ENCODE measurements around the gene ARHGAP30. TPM values are rescaled to one million over a fixed set of nuclear protein-coding genes. Genes with fewer than 3 reads are reported as not detected.

The ARHGAP30 gene, protein sequence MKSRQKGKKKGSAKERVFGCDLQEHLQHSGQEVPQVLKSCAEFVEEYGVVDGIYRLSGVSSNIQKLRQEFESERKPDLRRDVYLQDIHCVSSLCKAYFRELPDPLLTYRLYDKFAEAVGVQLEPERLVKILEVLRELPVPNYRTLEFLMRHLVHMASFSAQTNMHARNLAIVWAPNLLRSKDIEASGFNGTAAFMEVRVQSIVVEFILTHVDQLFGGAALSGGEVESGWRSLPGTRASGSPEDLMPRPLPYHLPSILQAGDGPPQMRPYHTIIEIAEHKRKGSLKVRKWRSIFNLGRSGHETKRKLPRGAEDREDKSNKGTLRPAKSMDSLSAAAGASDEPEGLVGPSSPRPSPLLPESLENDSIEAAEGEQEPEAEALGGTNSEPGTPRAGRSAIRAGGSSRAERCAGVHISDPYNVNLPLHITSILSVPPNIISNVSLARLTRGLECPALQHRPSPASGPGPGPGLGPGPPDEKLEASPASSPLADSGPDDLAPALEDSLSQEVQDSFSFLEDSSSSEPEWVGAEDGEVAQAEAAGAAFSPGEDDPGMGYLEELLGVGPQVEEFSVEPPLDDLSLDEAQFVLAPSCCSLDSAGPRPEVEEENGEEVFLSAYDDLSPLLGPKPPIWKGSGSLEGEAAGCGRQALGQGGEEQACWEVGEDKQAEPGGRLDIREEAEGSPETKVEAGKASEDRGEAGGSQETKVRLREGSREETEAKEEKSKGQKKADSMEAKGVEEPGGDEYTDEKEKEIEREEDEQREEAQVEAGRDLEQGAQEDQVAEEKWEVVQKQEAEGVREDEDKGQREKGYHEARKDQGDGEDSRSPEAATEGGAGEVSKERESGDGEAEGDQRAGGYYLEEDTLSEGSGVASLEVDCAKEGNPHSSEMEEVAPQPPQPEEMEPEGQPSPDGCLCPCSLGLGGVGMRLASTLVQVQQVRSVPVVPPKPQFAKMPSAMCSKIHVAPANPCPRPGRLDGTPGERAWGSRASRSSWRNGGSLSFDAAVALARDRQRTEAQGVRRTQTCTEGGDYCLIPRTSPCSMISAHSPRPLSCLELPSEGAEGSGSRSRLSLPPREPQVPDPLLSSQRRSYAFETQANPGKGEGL
- total RNA-seq, result 0.72 and 0.85 TPM in 2 replicates

DNA sequence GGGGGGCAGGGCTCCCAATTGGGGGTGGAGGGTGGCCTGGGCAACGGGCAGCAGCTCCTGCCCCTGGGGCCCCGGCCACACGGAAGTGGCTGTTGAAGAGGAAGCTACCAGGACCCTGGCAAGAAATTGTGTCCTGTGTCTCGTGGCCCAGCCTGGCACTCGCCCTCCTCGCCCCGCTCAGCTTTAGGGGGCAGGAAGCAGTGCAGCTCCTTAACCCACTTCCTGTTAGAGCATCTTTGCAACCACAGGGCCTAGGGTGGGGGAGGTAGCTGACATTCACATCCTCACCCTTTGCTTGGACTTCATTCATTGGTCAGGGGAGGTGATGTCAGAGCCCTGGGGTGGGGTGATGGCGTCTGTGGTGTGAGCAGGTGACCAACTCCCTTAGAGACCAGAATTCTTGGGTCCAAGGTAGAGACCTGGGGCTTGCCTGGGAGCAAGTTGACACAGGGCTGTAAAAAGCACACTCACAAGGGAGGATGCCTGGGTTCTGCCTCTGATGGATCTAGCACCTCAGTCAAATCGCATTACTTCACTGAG, at the start of gene ARHGAP30:
ARHGAP30 (minus strand) TSS at position 161 of the 540 bp plus-strand sequence. CDS start 267 bp downstream, outside the sequence.

DNA sequence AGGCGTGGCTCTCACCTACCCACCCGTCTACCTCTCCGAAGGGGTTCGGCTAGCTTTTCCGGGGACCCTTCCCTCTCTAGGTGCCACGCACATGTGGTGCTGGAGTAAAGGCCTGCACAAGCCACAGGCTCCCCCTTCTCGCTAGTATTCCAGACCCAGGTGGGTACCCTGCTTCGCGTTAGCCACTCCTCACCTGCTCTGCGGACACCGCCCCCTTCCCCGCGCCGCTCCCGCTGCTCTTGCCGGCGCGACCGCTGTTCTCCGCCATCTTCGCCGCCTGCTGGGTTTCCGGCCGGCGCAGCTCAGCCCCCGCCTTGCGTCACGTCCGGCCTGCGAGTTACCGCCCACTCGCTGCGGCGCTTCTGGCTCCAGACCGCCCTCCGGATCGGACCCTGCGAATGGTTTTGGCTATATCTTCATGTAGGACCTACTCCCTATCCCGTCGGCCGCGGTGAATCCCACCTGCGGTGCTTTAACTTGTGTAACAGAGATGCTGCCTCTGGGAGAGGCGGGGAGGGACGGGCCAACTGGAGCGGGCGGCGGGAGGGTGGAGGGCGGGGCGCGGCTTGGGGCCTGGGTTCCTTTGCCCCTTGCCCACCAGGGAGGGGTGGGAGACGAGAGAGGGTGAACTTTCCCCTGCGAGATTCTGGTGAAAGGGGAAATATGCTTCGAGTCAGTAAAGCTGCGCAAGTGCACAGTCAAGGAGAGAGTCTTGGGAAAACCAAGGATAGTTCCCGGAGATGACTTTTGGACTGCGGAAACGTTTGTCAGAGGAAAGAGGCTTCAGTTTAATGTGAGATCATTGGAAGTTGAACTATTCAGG, 48.3 kb upstream of the ARHGAP30 start, which contains the start of the genes NIT1 and PFDN2:
NIT1 (plus strand) TSS at position 347 of the 823 bp plus-strand sequence; CDS start at position 419, 72 bp downstream.
PFDN2 (minus strand) TSS at position 279 of the 823 bp plus-strand sequence; CDS start at position 268, 11 bp downstream.

DNA sequence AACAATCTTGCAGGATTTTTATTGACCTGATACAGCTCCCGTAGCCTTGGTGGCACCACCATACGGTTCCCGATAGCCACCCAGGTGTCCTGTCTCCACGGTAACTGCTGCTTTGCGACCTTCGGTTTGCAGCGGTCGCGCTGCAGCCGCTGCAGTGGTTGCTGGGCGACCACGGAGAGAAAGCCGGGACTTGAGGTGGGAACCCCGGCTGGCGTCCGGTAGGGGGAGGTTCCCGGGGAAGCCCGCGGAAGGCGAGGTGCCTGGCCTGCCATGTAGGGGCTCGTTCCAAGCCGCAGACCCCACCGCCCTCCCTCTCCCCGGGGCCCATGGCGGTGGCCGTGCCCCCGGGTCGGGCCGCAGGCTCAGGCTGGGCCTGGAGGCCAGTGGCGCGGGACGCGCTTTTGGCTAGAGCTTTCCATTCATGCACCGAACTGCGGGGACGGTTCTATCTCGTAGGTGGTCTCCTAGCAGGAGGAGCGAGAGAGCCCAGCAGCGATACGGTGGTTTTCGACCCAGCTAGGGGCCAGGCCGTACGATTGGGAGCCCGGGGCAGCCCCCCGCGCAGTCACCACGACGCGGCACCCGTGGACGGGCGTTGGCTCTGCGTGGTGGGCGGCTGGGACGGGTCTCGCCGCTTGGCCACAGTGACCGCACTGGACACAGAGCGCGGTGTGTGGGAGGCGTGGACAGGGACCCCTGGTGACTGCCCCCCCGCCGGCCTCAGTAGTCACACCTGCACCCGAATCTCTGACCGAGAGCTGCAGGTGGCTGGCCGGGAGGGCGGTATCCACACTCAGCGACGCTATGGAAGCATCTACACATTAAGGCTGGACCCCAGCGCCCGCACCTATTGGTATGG, 28.7 kb upstream of the ARHGAP30 start, which contains the start of gene KLHDC9:
KLHDC9 (plus strand) TSS at position 152 of the 859 bp plus-strand sequence; CDS start at position 327, 175 bp downstream.

DNA sequence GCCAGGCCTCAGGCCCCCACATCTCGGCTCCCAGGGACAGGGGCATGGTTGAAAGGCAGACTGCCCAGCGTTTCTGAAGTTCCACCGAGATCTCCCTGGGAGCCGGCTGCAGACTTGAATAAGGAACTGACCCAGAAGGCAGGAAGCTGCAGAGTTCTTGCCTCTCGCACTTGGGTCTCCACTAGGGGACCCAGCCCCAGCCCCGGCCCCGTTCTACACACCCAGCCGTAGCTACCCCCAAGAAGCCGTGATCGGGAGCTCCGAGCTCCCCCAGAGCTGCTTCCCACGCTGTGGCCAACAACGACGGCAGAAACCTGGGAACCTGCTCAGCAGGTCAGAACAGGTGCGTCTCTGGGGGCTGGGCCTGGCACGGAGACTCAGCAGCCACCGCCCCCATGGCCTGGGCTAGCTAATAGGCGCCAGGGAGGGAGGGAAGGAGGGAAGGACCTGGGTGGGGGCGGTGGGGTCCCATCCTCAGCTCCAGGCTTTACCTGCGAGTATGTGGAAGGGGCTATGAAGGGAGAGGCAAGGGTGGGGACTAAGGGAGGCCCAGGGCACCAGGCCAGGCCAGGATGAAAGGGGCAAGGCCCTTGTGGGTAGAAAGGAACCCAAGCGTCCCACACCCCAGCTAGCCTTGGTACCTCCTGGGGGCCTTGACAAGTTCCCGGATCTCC, 19.7 kb upstream of the ARHGAP30 start, which contains the start of gene NECTIN4:
NECTIN4 (minus strand) TSS at position 308 of the 674 bp plus-strand sequence; CDS start at position 46, 262 bp downstream.

DNA sequence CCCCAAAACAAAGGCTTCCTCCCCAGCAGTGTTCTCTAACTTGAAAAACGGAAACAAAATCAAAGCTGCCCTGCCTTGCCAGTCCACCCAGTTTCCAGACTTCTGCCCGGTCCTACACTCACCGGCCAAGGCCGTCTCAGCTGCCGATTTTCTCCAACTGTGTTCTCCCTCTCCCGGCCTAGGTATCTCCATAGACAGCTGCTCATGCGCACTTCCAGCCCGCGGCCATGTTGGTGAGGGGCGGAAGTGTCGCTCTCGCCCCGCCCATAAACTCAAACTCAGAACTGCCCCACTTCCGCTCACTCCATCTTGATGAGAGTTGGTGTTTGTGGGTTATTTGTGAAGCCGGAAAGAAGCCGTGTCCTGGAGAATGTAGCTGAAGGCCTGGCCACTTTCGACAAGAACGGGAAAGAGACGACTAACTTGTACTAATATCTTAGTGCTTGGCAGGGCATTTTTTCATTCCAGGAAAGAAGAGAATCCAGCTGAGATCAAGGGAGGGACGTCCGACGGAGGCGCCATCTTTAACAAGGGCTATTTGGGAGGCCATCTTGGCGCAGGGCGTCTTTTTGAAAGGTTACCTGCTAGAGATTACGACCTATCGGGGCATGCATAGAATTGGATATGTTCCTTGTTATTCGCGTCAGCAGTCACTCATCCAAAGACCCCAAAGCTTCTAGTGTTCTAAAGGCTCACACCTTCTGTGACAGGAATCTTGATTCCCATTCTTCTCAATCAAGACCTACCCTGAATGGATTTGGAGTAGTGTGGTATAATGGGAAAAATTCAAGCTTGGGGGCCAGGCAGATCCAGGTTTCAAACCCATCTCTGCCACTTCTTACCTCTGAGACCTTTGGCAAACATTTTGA, 23.7 kb downstream of the ARHGAP30 start, which contains the start of gene USF1:
USF1 (minus strand) TSS at position 242 of the 869 bp plus-strand sequence. CDS start 2,702 bp downstream, outside the sequence.

DNA sequence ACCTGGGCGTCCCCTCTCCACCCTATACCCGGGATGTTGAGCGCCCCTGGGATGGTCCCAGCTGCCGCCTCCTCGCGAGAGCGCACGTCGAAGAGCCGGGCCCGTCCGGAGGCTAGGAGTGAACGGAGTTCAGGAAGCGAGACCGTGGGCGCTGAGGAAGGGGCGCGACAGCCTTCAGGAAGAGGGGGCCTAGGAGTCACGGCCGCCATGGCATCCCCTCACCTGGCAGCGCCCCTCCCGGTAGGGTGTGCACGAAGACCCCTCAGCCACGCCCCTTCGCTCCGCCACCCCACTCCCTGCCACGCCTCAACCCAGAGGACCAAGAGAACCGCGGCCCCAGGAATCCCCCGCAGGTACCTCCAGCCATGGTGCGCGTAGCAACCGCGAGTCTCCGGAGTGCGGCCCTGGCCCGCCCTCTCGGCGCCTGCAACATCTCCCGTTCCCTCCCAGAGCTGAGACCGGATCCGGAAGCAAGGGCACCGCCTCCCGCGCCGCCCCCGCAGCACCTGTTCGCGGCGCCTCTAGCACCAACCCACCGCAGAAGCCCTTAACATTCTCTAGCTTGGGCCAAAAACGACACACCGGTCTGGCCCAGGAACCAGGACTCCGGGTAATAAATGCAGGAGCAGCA, 31.1 kb downstream of the ARHGAP30 start, which contains the start of gene TSTD1:
TSTD1 (minus strand) TSS at position 442 of the 631 bp plus-strand sequence; CDS start at position 367, 75 bp downstream.

DNA sequence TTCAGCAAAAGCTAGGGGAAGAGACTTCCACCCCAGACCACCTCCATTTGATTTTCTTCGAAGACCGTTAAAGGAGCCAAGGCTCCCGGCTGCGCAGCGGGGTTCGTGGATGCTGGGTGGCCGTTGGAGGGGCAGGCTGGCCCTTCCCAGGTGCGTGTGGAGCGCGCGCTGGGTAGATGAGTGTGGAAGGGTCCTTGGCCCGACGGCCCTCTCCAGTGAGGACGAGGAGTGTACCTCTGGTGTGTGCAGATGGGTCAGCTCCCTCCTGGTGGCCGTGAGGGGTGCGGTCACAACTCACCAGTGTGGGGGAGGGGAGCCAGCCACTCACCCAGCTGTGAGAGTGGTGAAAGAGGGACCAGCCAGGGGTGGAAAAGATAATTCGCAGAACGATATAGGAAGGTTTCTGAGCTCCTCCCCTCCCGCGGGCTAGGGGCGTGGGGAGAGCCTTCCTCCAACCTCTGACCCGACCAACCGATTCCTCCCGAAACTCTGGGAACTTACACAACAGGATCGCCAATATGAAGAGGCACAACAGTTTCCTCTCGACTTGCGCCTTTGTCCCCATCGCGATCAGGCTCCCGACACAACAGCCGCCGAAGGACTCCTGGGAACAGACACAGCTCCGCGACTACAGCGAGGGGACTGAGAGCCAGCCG, 49.1 kb downstream of the ARHGAP30 start, which contains the start of gene F11R:
F11R (minus strand) TSS at position 644 of the 656 bp plus-strand sequence; CDS start at position 565, 79 bp downstream.

Other genes with a start within 250 kb of the ARHGAP30 start
- not detected in 2 replicates for gene CD244, start 207.0 kb downstream of the ARHGAP30 start, total RNA-seq
- not detected in 2 replicates for gene ITLN1, start 184.7 kb downstream of the ARHGAP30 start, total RNA-seq
- gene ITLN2, start 115.1 kb downstream of the ARHGAP30 start, total RNA-seq, result 0.64 TPM in 1 of 2 replicates, not detected in the other
- 385 and 410 TPM in 2 replicates for gene F11R, start 48.7 kb downstream of the ARHGAP30 start, total RNA-seq
- gene TSTD1, start 30.9 kb downstream of the ARHGAP30 start, total RNA-seq, result 104 and 173 TPM in 2 replicates
- 33.5 and 56.6 TPM in 2 replicates for gene USF1, start 23.9 kb downstream of the ARHGAP30 start, total RNA-seq
- 52.6 and 97.8 TPM in 2 replicates for gene NECTIN4, start 19.7 kb upstream of the ARHGAP30 start, total RNA-seq
- gene KLHDC9, start 28.5 kb upstream of the ARHGAP30 start, total RNA-seq, result 1.9 and 5.1 TPM in 2 replicates
- gene PFDN2, start 48.1 kb upstream of the ARHGAP30 start, total RNA-seq, result 30.5 and 68.4 TPM in 2 replicates
- 25.6 and 53.5 TPM in 2 replicates for gene NIT1, start 48.2 kb upstream of the ARHGAP30 start, total RNA-seq
- gene DEDD, start 62.8 kb upstream of the ARHGAP30 start, total RNA-seq, result 15.1 and 23.4 TPM in 2 replicates
- 32.6 and 41.2 TPM in 2 replicates for gene UFC1, start 84.1 kb upstream of the ARHGAP30 start, total RNA-seq
- gene USP21, start 89.6 kb upstream of the ARHGAP30 start, total RNA-seq, result 5.8 and 8.7 TPM in 2 replicates
- gene PPOX, start 96.5 kb upstream of the ARHGAP30 start, total RNA-seq, result 7.5 and 15.7 TPM in 2 replicates
- 19.0 and 23.2 TPM in 2 replicates for gene B4GALT3, start 107.6 kb upstream of the ARHGAP30 start, total RNA-seq
- under 0.01 TPM in 2 replicates for gene ADAMTS4, start 129.2 kb upstream of the ARHGAP30 start, total RNA-seq
- gene NDUFS2, start 132.5 kb upstream of the ARHGAP30 start, total RNA-seq, result 110 and 155 TPM in 2 replicates
- not detected in 2 replicates for gene FCER1G, start 145.4 kb upstream of the ARHGAP30 start, total RNA-seq
- gene APOA2, start 153.7 kb upstream of the ARHGAP30 start, total RNA-seq, result not detected in 2 replicates
- 10.9 and 12.3 TPM in 2 replicates for gene TOMM40L, start 156.2 kb upstream of the ARHGAP30 start, total RNA-seq
- not detected in 2 replicates for gene NR1I3, start 168.3 kb upstream of the ARHGAP30 start, total RNA-seq
- 0.24 TPM in 1 of 2 replicates, not detected in the other for gene PCP4L1, start 188.9 kb upstream of the ARHGAP30 start, total RNA-seq
- 0.21 and 0.24 TPM in 2 replicates for gene MPZ, start 240.1 kb upstream of the ARHGAP30 start, total RNA-seq
- gene SDHC, start 244.5 kb upstream of the ARHGAP30 start, total RNA-seq, result 13.5 and 19.4 TPM in 2 replicates

Data from tracheal epithelial cell (primary cell).